OCI-LY1 (cell line): Measurements from ENCODE around the gene SOSTDC1.
"Not testable (repeated sequence)": the region's sequence is repeated elsewhere in the genome, so short reads cannot be mapped to it uniquely, and the experiment has no call there.

Experiments
- H2AFZ ChIP-seq: fragments of 200-600 bp; sonication (generic), shearing (Covaris generic); 2 replicates; pipeline ENCODE4 v1.6.0; 2014; ENCODE audit warnings: antibody characterized with exemption, mild to moderate bottlenecking, low read length
- H3F3A ChIP-seq: fragments of 200-600 bp; sonication (generic), shearing (Covaris generic); 2 replicates; pipeline ENCODE4 v1.6.0; 2014; ENCODE audit warnings: mild to moderate bottlenecking, antibody characterized with exemption, low read length, moderate library complexity; ENCODE audit not compliant: insufficient read depth
- H3K27ac ChIP-seq: fragments of 200-600 bp; sonication (generic); 2 replicates; pipeline ENCODE4 v1.5.1; 2014; ENCODE audit warnings: low read length, mixed run types, mild to moderate bottlenecking, low read depth; ENCODE audit not compliant: poor library complexity, severe bottlenecking
- H3K27me3 ChIP-seq: fragments of 200-600 bp; sonication (generic); 2 replicates; pipeline ENCODE4 v1.6.0; 2014; ENCODE audit warnings: antibody characterized with exemption, mild to moderate bottlenecking, low read length, moderate library complexity; ENCODE audit not compliant: insufficient read depth
- H3K36me3 ChIP-seq: fragments of 200-600 bp; sonication (generic); 2 replicates; pipeline ENCODE4 v1.6.1; 2014; ENCODE audit warnings: mild to moderate bottlenecking, antibody characterized with exemption, low read length, moderate library complexity, mixed read lengths; ENCODE audit not compliant: insufficient read depth
- H3K4me1 ChIP-seq: fragments of 200-600 bp; sonication (generic); 2 replicates; pipeline ENCODE4 v1.5.1; 2014; ENCODE audit warnings: mild to moderate bottlenecking, low read length, moderate library complexity; ENCODE audit not compliant: insufficient read depth, severe bottlenecking
- H3K4me2 ChIP-seq: fragments of 200-600 bp; sonication (generic), shearing (Covaris generic); 2 replicates; pipeline ENCODE4 v1.6.1; 2014; ENCODE audit warnings: low read length
- H3K4me3 ChIP-seq: fragments of 200-600 bp; sonication (generic); 2 replicates; pipeline ENCODE4 v1.5.1; 2014; ENCODE audit warnings: low read length, low read depth, mild to moderate bottlenecking, mixed read lengths; ENCODE audit not compliant: poor library complexity, severe bottlenecking
- H3K79me2 ChIP-seq: fragments of 200-600 bp; shearing (Covaris generic); 2 replicates; pipeline ENCODE4 v1.6.1; 2016; ENCODE audit warnings: mixed run types, low read length, mixed read lengths; ENCODE audit not compliant: insufficient read depth
- H3K9ac ChIP-seq: fragments of 200-600 bp; sonication (generic), shearing (Covaris generic); 2 replicates; pipeline ENCODE4 v1.6.1; 2014; ENCODE audit warnings: mild to moderate bottlenecking, low read length, mixed read lengths
- H3K9me2 ChIP-seq: fragments of 200-600 bp; sonication (generic), shearing (Covaris generic); 2 replicates; pipeline ENCODE4 v1.6.1; 2014; ENCODE audit warnings: low read depth, mild to moderate bottlenecking, low read length, mixed read lengths
- H3K9me3 ChIP-seq: fragments of 200-600 bp; shearing (Covaris generic); 2 replicates; pipeline ENCODE4 v1.6.1; 2014; ENCODE audit warnings: low read length, mixed read lengths
- H4K20me1 ChIP-seq: fragments of 200-600 bp; sonication (generic), shearing (Covaris generic); 2 replicates; pipeline ENCODE4 v1.6.0; 2016; ENCODE audit warnings: mild to moderate bottlenecking, low read length; ENCODE audit not compliant: insufficient read depth
- EZH2 ChIP-seq: fragments of 200-600 bp; sonication (generic), shearing (Covaris generic); IDR thresholded peaks from 2 replicates; pipeline ENCODE4 v1.8.0; 2017; ENCODE audit warnings: borderline replicate concordance, mixed run types, mild to moderate bottlenecking, antibody characterized with exemption, low read length, moderate library complexity, mixed read lengths
- TF ChIP-seq, protein P1 (sequence below): fragments of 200-600 bp; sonication (generic), shearing (Covaris generic); IDR thresholded peaks from 2 replicates; pipeline ENCODE4 v1.5.1; 2017; ENCODE audit warnings: mild to moderate bottlenecking, antibody characterized with exemption, low read length, moderate library complexity, mixed read lengths

SOSTDC1 gene

GRCh38 chr7:16512097-16512496 lies 46.6 kb upstream of the SOSTDC1 start:
- no peaks in the 10 kb centered on the region for H3K36me3 ChIP-seq
- H3K27ac ChIP-seq, result no peak overlapping the region
- no peaks in the 10 kb centered on the region for H3K9me2 ChIP-seq
- TF ChIP-seq, protein P1, sequence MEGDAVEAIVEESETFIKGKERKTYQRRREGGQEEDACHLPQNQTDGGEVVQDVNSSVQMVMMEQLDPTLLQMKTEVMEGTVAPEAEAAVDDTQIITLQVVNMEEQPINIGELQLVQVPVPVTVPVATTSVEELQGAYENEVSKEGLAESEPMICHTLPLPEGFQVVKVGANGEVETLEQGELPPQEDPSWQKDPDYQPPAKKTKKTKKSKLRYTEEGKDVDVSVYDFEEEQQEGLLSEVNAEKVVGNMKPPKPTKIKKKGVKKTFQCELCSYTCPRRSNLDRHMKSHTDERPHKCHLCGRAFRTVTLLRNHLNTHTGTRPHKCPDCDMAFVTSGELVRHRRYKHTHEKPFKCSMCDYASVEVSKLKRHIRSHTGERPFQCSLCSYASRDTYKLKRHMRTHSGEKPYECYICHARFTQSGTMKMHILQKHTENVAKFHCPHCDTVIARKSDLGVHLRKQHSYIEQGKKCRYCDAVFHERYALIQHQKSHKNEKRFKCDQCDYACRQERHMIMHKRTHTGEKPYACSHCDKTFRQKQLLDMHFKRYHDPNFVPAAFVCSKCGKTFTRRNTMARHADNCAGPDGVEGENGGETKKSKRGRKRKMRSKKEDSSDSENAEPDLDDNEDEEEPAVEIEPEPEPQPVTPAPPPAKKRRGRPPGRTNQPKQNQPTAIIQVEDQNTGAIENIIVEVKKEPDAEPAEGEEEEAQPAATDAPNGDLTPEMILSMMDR, result no peak
- TF ChIP-seq EZH2, result no peak
- no peaks in the 10 kb centered on the region for H3K4me1 ChIP-seq
- H3K27me3 ChIP-seq, result no peaks in the 10 kb centered on the region
- no peaks in the 10 kb centered on the region for H4K20me1 ChIP-seq
- H2AFZ ChIP-seq, result no peak overlapping the region
- no peaks in the 10 kb centered on the region for H3K9me3 ChIP-seq
- H3K9ac ChIP-seq, result no peak overlapping the region
- H3K4me2 ChIP-seq, result no peak overlapping the region
- no peaks in the 10 kb centered on the region for H3F3A ChIP-seq
- no peak overlapping the region for H3K4me3 ChIP-seq
- H3K79me2 ChIP-seq, result no peaks in the 10 kb centered on the region

- Histone ChIP-seq H3K27ac (no peak overlapping the region), H3F3A (no peaks in the 10 kb centered on the region), H2AFZ (no peak overlapping the region), H3K9me3 (no peaks in the 10 kb centered on the region), H3K9ac (no peak overlapping the region), H3K4me1 (no peaks in the 10 kb centered on the region), H3K36me3 (no peaks in the 10 kb centered on the region), H3K4me2 (no peak overlapping the region), H4K20me1 (no peaks in the 10 kb centered on the region), H3K27me3 (no peaks in the 10 kb centered on the region), H3K79me2 (no peaks in the 10 kb centered on the region), H3K9me2 (no peaks in the 10 kb centered on the region), H3K4me3 (no peak overlapping the region)
- TF ChIP-seq, protein P1, result no peak
- TF ChIP-seq EZH2, result no peak
Measured at GRCh38 chr7:16511314-16511713, 45.8 kb upstream of the SOSTDC1 start.

- Histone ChIP-seq H4K20me1 (no peaks in the 10 kb centered on the region), H3K4me1 (no peaks in the 10 kb centered on the region), H3K9me2 (no peaks in the 10 kb centered on the region), H3K9ac (no peak overlapping the region), H2AFZ (no peak overlapping the region), H3F3A (no peaks in the 10 kb centered on the region), H3K79me2 (no peaks in the 10 kb centered on the region), H3K9me3 (no peaks in the 10 kb centered on the region), H3K36me3 (no peaks in the 10 kb centered on the region), H3K27me3 (no peaks in the 10 kb centered on the region), H3K4me2 (no peak overlapping the region), H3K27ac (no peak overlapping the region), H3K4me3 (no peak overlapping the region)
- no peak for TF ChIP-seq EZH2
- TF ChIP-seq, protein P1, result no peak
Measured at GRCh38 chr7:16509829-16510228, 44.3 kb upstream of the SOSTDC1 start.

DNA sequence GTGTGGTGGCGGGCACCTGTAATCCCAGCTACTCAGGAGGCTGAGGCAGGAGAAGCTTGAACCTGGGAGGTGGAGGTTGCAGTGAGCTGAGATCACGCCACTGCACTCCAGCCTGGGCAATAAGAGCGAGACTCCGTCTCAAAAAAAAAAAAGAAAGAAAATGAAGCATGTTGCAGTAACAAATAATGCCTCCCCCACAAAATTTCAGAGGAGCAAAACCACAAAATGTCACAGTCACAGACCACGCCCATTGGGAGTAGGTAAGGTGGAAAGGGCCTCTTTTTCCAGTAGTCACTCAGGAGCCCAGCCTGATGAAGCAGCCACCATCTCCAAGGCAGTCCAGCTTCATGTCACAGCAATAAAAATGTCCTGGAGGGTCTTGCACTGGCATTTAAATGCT lies 40.9 kb upstream of the SOSTDC1 start:
- H3K9me2 ChIP-seq, H3K9me3 ChIP-seq, H2AFZ ChIP-seq, H3K4me2 ChIP-seq, H3K27me3 ChIP-seq, H3K36me3 ChIP-seq, H4K20me1 ChIP-seq, H3K79me2 ChIP-seq, H3F3A ChIP-seq, H3K9ac ChIP-seq, H3K27ac ChIP-seq, H3K4me1 ChIP-seq, H3K4me3 ChIP-seq: not testable (repeated sequence)
